Testis (tissue), 2 donors: ENCODE results near the gene SMIM10L1.

Experiments
- POLR2A ChIP-seq: fragments of 450-650 bp; IDR thresholded peaks from one replicate; pipeline ENCODE4 v1.6.1; 2017; ENCODE audit warnings: antibody characterized with exemption, mild to moderate bottlenecking, moderate library complexity
- TF ChIP-seq, protein P1 (sequence below), 3 experiments: fragments of 450-650 bp in 2 of 3; fragments of 200-600 bp in 1 of 3; sonication (generic) in 1 of 3; IDR thresholded peaks; one replicate each; pipeline ENCODE4 v1.5.1; 2016 to 2019; ENCODE audit warnings: antibody characterized with exemption in 3 of 3, mild to moderate bottlenecking in 2 of 3, moderate library complexity in 1 of 3

DNA sequence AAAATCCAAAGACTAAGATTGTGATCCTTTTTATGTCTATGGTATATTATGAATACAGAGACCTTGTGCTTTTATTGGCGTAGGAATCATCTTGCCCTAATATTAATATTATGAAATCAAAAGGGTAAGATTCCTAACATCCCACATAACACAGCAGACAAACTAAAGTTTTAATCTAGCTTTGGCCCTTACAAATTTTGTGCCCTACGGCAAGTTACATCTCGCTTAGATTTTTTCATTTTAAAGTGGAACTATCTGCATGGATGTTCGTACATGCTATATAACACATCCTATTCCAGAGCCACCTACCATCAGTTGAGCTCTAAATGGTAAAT is 217 bp upstream of the SMIM10L1 start:
- TF ChIP-seq, protein P1, sequence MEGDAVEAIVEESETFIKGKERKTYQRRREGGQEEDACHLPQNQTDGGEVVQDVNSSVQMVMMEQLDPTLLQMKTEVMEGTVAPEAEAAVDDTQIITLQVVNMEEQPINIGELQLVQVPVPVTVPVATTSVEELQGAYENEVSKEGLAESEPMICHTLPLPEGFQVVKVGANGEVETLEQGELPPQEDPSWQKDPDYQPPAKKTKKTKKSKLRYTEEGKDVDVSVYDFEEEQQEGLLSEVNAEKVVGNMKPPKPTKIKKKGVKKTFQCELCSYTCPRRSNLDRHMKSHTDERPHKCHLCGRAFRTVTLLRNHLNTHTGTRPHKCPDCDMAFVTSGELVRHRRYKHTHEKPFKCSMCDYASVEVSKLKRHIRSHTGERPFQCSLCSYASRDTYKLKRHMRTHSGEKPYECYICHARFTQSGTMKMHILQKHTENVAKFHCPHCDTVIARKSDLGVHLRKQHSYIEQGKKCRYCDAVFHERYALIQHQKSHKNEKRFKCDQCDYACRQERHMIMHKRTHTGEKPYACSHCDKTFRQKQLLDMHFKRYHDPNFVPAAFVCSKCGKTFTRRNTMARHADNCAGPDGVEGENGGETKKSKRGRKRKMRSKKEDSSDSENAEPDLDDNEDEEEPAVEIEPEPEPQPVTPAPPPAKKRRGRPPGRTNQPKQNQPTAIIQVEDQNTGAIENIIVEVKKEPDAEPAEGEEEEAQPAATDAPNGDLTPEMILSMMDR (IDR thresholded peaks at IDR 0.05): no peak
- no peak for TF ChIP-seq POLR2A
